HepG2 (cell line): ENCODE data around the gene PAPOLA. TPM values are rescaled to one million over a fixed set of nuclear protein-coding genes. Genes with fewer than 3 reads are reported as not detected.

Source experiments
- ATAC-seq: fragments of 200-7000 bp; cut with Tn5 transposase; 3 replicates; pipeline ENCODE4 v1.9.1; 2020; ENCODE audit warnings: mild to moderate bottlenecking, moderate library complexity
- BruUV-seq: library from RNA; stranded (reverse); fragments of 400-500 nt; replicated peaks from 2 replicates; lab custom pipeline; 2021; lab: Mats Ljungman, UMichigan
- CTCF ChIA-PET: fragments of 300-600 bp; formaldehyde crosslinking; extraction: SDS; loops from one replicate; lab custom pipeline; 2021; ENCODE audit warnings: low total read pairs, inconsistent platforms, low intra/inter-chr PET ratio; lab: Yijun Ruan, JAX
- POLR2A ChIA-PET: fragments of 350-600 bp; sonication (Branson Sonifier 250); formaldehyde crosslinking; loops from one replicate; lab custom pipeline; 2020; ENCODE audit warnings: antibody characterized with exemption, inconsistent platforms; lab: Yijun Ruan, JAX
- DNase-seq: peaks from one replicate; pipeline ENCODE4 v3.0.0-alpha.2; 2015; ENCODE audit warnings: low spot score
- FAIRE-seq: peaks from 3 replicates; lab custom pipeline; 2011; peaks lifted over from hg19 to GRCh38; lab: Jason Lieb, UNC
- H2AFZ ChIP-seq: one replicate; pipeline ENCODE4 v1.6.1; 2011; ENCODE audit warnings: low read length, inconsistent platforms
- H3K27ac ChIP-seq: fragments of 300-600 bp; 3 replicates; pipeline ENCODE4 v1.8.0; 2011; ENCODE audit warnings: mixed run types, mild to moderate bottlenecking, mixed read lengths, low read length, inconsistent platforms; ENCODE audit not compliant: insufficient read depth; ENCODE audit errors: extremely low read length
- H3K27me3 ChIP-seq, 2 experiments: fragments of 200-600 bp in 1 of 2; 2 replicates in 1 of 2; 3 replicates in 1 of 2; pipeline versions ENCODE4 v1.6.0 to v1.8.0; 2011; ENCODE audit warnings: low read length in 2 of 2, mild to moderate bottlenecking in 2 of 2, moderate library complexity in 2 of 2, inconsistent platforms in 1 of 2; ENCODE audit not compliant: insufficient read depth in 2 of 2, control insufficient read depth in 1 of 2
- H3K36me3 ChIP-seq, 2 experiments: fragments of 200-600 bp in 1 of 2; replicated peaks in 1 of 2; 2 replicates in 1 of 2; 3 replicates in 1 of 2; pipeline versions ENCODE4 v1.5.1 to v1.8.0; 2011; ENCODE audit warnings: low read length in 2 of 2, inconsistent platforms in 1 of 2; ENCODE audit not compliant: insufficient read depth in 2 of 2, control insufficient read depth in 1 of 2
- H3K4me1 ChIP-seq: 2 replicates; pipeline ENCODE4 v1.5.1; 2012; ENCODE audit warnings: low read length, inconsistent platforms; ENCODE audit not compliant: insufficient read depth
- H3K4me2 ChIP-seq: 2 replicates; pipeline ENCODE4 v1.6.0; 2011; ENCODE audit warnings: low read depth, low read length, inconsistent platforms
- H3K4me3 ChIP-seq, 3 experiments: fragments of 200-600 bp in 1 of 3; sonication (generic), shearing (Covaris generic) in 1 of 3; replicated peaks in 1 of 3; 2 replicates each; pipeline ENCODE4 v1.5.1; 2011 to 2016; ENCODE audit warnings: low read length in 3 of 3, inconsistent platforms in 2 of 3, low read depth in 2 of 3, mild to moderate bottlenecking in 2 of 3, control low read depth in 1 of 3, mixed read lengths in 1 of 3; ENCODE audit not compliant: insufficient read depth in 1 of 3
- H3K79me2 ChIP-seq: one replicate; pipeline ENCODE4 v1.6.1; 2011; ENCODE audit warnings: low read length, inconsistent platforms; ENCODE audit not compliant: insufficient read depth
- H3K9ac ChIP-seq: 2 replicates; pipeline ENCODE4 v1.6.0; 2011; ENCODE audit warnings: mild to moderate bottlenecking, low read depth, low read length, inconsistent platforms; ENCODE audit not compliant: insufficient read depth
- H3K9me3 ChIP-seq: 2 replicates; pipeline ENCODE4 v1.5.1; 2012; ENCODE audit warnings: mild to moderate bottlenecking, low read length
- H4K20me1 ChIP-seq: 2 replicates; pipeline ENCODE4 v1.6.0; 2011; ENCODE audit warnings: inconsistent platforms, mild to moderate bottlenecking, low read length, moderate library complexity; ENCODE audit not compliant: insufficient read depth
- CEBPB ChIP-seq: IDR thresholded peaks from 2 replicates; pipeline ENCODE4 v1.6.1; 2011; ENCODE audit warnings: low read depth, low read length, improper control_type of control experiment, borderline replicate concordance
- CHD4 ChIP-seq: fragments of 200-600 bp; sonication (generic); IDR thresholded peaks from 2 replicates; pipeline ENCODE4 v1.7.0; 2017; ENCODE audit warnings: mild to moderate bottlenecking, low read length, borderline replicate concordance
- DDIT3 ChIP-seq: sonication (generic); formaldehyde crosslinking; IDR thresholded peaks from 2 replicates; pipeline ENCODE4 v1.4.0; 2020; ENCODE audit warnings: mild to moderate bottlenecking, missing genetic modification reagents
- FOSL2 ChIP-seq: sonication (generic); formaldehyde crosslinking; IDR thresholded peaks from 2 replicates; pipeline ENCODE4 v1.4.0; 2020; ENCODE audit warnings: missing genetic modification reagents
- FOXA3 ChIP-seq: IDR thresholded peaks from 2 replicates; pipeline ENCODE4 v1.6.1; 2016; ENCODE audit warnings: missing genetic modification reagents, missing compliant biosample characterization
- PHF8 ChIP-seq: sonication (generic); formaldehyde crosslinking; IDR thresholded peaks from 2 replicates; pipeline ENCODE4 v1.5.0; 2020; ENCODE audit warnings: missing genetic modification reagents
- ZNF761 ChIP-seq: sonication (generic); formaldehyde crosslinking; conservative IDR thresholded peaks from 2 replicates; pipeline ENCODE4 v1.4.0; 2020; ENCODE audit warnings: mild to moderate bottlenecking, missing genetic modification reagents
- ZNF878 ChIP-seq: sonication (generic); formaldehyde crosslinking; IDR thresholded peaks from 2 replicates; pipeline ENCODE4 v1.8.1; 2023; ENCODE audit warnings: mild to moderate bottlenecking, missing genetic modification reagents, moderate library complexity
- ZNF883 ChIP-seq: sonication (generic); formaldehyde crosslinking; IDR thresholded peaks from 2 replicates; pipeline ENCODE4 v1.5.1; 2020; ENCODE audit warnings: mild to moderate bottlenecking, missing genetic modification reagents; ENCODE audit errors: not compliant biosample characterization
- WGBS: methylation state at CpG from one replicate; pipeline ENCODE4 v1.1.6; 2017; ENCODE audit warnings: low lambda C conversion rate; 5-methylcytosine and 5-hydroxymethylcytosine counted together
- in situ Hi-C: cut with HindIII; loops from 2 replicates; pipeline ENCODE4 v1.10.0; 2017; ENCODE audit warnings: low pct_unique_long_range_greater_than_20kb; ENCODE audit not compliant: extremely low pct_ligation_motif_present
- intact Hi-C: fragments of 100-400 bp; cut with micrococcal nuclease; formaldehyde crosslinking; loops from one replicate; pipeline ENCODE4 v1.10.0; 2022; ENCODE audit not compliant: unreplicated experiment
- polyA plus RNA-seq, 8 experiments: library from polyadenylated mRNA; depleted of rRNA in 3 of 8; stranded (reverse) in 7 of 8; unstranded in 1 of 8; fragments of >200 nt; fragmentation: Illumina TruSeq in 4 of 8; extraction: Trizol in 4 of 8; gene quantifications; 2 replicates each; pipeline versions ENCODE4 v1.2.1 to v1.2.3, GENCODE V29; 2011 to 2016; ENCODE audit warnings: low read depth in 4 of 8, missing spikeins in 1 of 8, mixed read lengths in 1 of 8; ENCODE audit not compliant: insufficient read depth in 1 of 8
- total RNA-seq, 5 experiments: library from RNA; depleted of rRNA; stranded (reverse); fragments of >200 nt; fragmentation: Illumina TruSeq; extraction: Trizol; gene quantifications; 2 replicates each; pipeline ENCODE4 v1.2.3, GENCODE V29; 2016; ENCODE audit warnings: low read depth in 1 of 5

PAPOLA gene
- total and polyA plus RNA-seq, 2 of the 13 experiments (the other 11 are each of a cell fraction or from before 2014, with no cell fraction given) = 103 to 151 TPM

- FAIRE-seq (no peak), ATAC-seq (no peak), DNase-seq (no peak)
- Histone ChIP-seq H4K20me1 (no peaks in the 10 kb centered on the region), H3K27me3 (no peaks in the 10 kb centered on the region), H3K4me1 (peaks cover 22% of the 10 kb centered on the region), H3K9ac (no peak overlapping the region), H3K4me2 (no peak overlapping the region), H3K9me3 (no peaks in the 10 kb centered on the region), H3K36me3 (no peaks in the 10 kb centered on the region), H2AFZ (no peak overlapping the region), H3K79me2 (no peaks in the 10 kb centered on the region), H3K27ac (no peak overlapping the region), H3K4me3 (no peak overlapping the region)
- TF ChIP-seq FOSL2 (CRISPR knock-in tag) (peak; percentile 31; the same call in 1 of the 2 replicates), CEBPB (peak; percentile 44; the same call in 1 of the 2 replicates), CHD4 (no peak), PHF8 (CRISPR knock-in tag) (no peak)
- POLR2A ChIA-PET = no interaction called here
- CTCF ChIA-PET = no interaction called here
- BruUV-seq = no TSS peak
- in situ Hi-C loops = no loop called here
- intact Hi-C loops = no loop called here
These were observed 17.8 kb upstream of the PAPOLA start for GRCh38 chr14:96484399-96484798.

- no peaks in the 10 kb centered on the region for H4K20me1 ChIP-seq
- in situ Hi-C loops = no loop called here
- H3K4me1 ChIP-seq = peaks cover 8% of the 10 kb centered on the region
- no peak for TF ChIP-seq ZNF878 (CRISPR knock-in tag)
- no peak for TF ChIP-seq DDIT3 (CRISPR knock-in tag)
- no peak for TF ChIP-seq ZNF761
- no peak for TF ChIP-seq ZNF883 (CRISPR knock-in tag)
- TF ChIP-seq FOXA3 = no peak
- CTCF ChIA-PET = no interaction called here
- no peaks in the 10 kb centered on the region for H3K9me3 ChIP-seq
- ATAC-seq = no peak
- H3K4me2 ChIP-seq = no peak overlapping the region
- intact Hi-C loops = no loop called here
- H3K36me3 ChIP-seq = no peaks in the 10 kb centered on the region
- POLR2A ChIA-PET = no interaction called here
- no peak overlapping the region for H2AFZ ChIP-seq
- H3K79me2 ChIP-seq = no peaks in the 10 kb centered on the region
- H3K9ac ChIP-seq = no peak overlapping the region
- no peak for FAIRE-seq
- DNase-seq = no peak
- H3K4me3 ChIP-seq = no peak overlapping the region
- no peaks in the 10 kb centered on the region for H3K27me3 ChIP-seq
- BruUV-seq = no TSS peak
- no peak overlapping the region for H3K27ac ChIP-seq
- 57% methylated on average over 4 of the region's 4 CpGs for WGBS
These were observed 15.5 kb upstream of the PAPOLA start for GRCh38 chr14:96486705-96487104.
